SW480 (cell line): ENCODE measurements around the gene ST6GALNAC5.

Source experiments
- DNase-seq: peaks from one replicate; pipeline ENCODE4 v3.0.0-alpha.2; 2016; ENCODE audit warnings: low spot score

ST6GALNAC5 gene

DNA sequence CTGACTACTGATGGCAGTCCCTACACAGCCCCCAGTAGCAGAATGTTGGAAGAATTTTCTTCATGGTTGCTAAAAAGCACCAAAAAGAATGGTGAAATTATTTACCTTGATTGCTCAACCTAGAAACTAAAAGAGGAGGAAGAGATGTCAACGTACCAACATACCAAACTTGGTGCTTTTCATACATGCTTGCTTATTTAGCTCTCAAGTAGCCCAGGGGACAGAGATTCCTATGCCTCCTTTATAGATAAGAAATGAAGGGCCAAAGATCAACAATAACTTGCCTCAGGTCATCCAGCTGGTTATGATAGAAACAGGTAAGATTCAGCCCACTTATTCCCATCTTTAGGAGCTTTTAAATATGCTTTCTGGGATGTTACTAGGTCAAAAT lies 181.3 kb downstream of the ST6GALNAC5 start:
- DNase-seq = no peak

- no peak for DNase-seq
Observed at GRCh38 chr1:77051425-77051824, 184.1 kb downstream of the ST6GALNAC5 start.

DNA sequence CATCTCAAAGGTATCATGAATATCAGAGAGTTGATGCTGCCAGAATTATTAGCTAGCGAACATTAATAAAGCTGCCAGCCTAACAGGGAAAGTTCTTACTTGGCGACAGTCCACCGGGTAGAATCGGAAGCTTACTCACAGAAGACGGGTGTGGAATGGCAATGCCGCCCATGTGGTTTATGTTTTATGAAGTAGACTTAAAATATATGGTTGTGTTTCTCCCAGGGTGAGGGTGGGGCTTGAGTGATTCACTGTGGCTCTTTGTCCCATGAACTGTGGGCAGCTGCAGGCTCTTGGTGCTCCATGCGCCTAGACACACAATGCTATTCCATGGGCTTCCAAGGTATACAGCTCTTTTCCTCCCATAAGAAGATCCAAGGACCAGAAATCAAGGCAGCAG lies 189.2 kb downstream of the ST6GALNAC5 start:
- peak; percentile 63 for DNase-seq

GRCh38 chr1:77057994-77058585 lies 190.8 kb downstream of the ST6GALNAC5 start:
- DNase-seq = no peak

DNA sequence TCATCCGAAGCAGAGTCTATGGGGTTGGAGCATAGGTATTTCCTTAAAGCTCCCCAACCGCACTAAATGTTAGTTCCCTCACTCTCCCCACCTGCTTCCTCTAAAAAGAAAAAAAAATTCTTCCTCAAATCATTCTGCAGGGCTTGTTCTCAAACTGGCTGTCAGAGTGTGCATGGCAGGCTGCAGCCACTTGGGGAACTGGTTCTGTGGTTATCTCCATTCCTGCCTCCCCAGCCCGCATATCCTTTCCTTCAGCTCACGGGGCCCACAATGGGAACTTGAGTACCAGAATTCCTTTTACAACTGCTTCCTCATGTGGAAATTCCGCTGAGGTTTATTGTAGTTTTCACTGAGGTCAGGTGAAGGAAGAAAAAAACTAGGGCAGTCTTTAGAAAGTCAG lies 192.7 kb downstream of the ST6GALNAC5 start:
- no peak for DNase-seq

- DNase-seq = no peak
Observed at GRCh38 chr1:77061162-77061561, 193.9 kb downstream of the ST6GALNAC5 start.

GRCh38 chr1:77063118-77063517 lies 195.8 kb downstream of the ST6GALNAC5 start:
- DNase-seq = no peak

DNA sequence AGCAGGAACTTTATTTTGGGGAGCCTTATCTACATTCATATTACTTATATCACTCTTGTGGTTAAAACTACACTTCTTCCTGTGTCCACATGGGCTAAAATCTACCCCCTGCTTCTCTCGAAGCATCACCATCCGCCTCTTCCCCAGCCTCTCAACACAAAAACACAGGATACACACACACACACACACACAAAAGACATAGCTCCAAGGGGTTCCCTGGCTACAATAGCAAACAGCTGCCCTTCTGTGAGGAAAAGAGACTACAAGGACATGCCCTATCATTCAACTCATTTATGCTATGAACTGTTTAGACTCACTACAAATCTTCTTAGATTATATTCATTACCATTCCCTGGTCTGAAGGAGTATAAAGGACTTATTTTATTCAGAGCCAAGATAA lies 197.0 kb downstream of the ST6GALNAC5 start:
- no peak for DNase-seq

DNA sequence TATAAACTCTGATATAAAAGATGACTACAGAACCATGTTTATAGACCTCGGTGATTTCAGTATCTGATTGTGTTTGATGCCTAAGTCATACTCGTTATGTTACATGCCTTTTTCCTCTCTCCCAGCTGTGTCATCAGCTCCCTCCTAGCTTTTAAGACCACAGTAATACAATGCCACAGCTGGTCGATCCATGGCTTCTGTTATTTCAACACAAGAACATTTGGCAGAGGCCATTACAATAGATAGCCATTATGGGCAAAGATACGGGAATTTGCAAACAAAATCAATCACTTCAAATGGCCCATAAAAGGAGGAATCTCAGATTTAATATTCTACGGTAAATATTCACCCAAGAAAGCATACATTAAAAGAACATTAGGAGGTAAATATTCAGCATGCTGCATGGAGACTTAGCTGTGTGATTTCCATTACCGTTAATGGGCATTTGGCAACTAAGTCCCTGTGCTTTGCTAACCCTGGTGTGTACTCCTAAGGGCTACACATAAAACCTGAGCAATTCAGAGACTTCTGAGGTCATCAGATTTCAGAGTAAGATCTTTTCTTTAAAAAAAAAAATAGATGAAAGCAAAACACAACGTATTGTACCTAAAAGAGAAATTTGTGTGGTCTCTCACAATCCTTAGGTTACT lies 198.5 kb downstream of the ST6GALNAC5 start:
- no peak for DNase-seq

GRCh38 chr1:77068013-77068412 lies 200.7 kb downstream of the ST6GALNAC5 start:
- peak; percentile 43 for DNase-seq

- no peak for DNase-seq
Observed at GRCh38 chr1:77076759-77077158, 209.5 kb downstream of the ST6GALNAC5 start.

GRCh38 chr1:77081834-77082233 lies 214.6 kb downstream of the ST6GALNAC5 start:
- no peak for DNase-seq

DNA sequence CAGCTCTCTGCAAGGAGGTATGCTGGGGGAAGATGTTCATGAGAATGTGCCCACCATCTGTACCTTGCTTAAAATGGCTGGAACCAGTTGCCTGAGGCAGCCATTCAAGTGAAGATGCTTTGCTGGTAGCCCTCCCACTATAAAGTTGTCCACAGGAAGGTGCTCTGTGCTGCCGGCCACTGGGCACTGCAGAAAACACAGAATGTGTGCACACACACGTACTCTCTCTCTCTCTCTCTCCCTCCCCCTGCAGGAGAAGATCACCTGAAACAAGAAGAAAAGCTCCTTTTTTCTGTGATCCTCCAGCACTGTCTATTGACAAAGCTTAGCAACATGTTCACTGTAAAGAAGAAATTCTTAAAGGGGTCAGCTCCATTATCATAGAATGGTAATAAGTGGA lies 217.2 kb downstream of the ST6GALNAC5 start:
- no peak for DNase-seq

GRCh38 chr1:77085109-77085508 lies 217.8 kb downstream of the ST6GALNAC5 start:
- no peak for DNase-seq

GRCh38 chr1:77089756-77090155 lies 222.5 kb downstream of the ST6GALNAC5 start:
- no peak for DNase-seq

- no peak for DNase-seq
Observed at GRCh38 chr1:77095236-77095635, 228.0 kb downstream of the ST6GALNAC5 start.

DNA sequence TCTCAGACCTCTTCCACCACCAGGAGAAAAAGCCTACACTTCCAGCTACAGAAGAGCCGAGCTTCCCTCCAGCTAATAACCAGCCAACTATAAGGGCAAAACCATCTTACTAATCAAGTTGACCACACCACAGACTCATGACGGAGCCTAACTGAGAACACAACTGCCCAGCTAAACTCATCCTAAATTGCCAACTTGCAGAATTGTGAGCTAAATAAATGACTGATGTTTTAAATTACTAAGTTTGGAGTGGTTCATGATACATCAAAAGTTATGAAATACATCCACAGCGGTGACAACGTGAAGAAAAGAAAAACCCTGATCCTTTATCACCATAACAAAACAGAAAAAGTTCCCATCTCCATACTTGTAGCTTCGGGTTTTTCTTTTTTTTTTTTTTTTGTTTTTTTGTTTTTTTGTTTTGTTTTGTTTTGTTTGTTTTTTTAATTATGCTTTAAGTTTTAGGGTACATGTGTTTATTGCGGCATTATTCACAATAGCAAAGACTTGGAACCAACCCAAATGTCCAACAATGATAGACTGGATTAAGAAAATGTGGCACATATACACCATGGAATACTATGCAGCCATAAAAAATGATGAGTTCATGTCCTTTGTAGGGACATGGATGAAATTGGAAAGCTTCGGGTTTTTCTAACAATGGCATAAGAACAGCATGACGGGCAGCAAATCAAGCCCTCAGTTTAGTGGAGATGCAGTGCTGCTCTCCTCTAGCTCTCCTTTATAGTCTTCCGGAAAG lies 229.4 kb downstream of the ST6GALNAC5 start:
- DNase-seq = no peak

DNA sequence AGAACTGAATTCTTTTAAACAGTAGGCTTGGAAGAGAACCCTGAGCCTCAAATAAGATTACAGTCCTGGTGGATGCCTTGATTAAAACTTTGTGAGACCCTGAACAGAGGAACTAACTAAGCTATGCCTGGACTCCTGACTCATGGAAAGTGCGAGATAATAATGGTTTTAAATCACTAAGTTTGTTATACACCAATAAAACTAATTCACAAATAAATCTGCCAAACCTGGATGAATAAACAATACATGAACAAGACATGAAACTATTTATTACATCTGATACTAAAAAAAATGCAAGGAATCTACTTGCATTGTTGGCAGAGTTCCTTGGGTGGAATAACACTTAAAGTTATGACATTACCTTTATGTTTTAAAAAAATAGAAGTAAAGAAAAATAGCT lies 233.6 kb downstream of the ST6GALNAC5 start:
- no peak for DNase-seq

DNA sequence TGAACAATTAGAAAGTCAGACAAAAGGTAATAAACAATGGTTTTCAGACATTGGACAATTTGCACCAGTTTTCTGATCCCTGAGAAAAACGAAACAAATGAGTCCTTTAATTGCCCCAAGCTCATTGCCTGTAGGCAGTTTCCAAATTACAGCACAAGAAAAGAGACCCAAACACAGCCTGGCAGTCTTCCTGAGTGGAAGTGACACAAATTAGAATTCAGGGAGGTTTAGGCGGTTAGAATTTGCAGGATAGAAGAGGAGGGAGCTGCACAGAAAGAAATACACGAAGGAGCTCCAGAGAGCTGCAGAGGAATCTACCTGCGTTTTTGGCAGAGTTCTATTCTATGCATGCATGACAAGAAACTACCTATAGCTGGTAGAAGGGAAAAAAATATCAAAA lies 236.2 kb downstream of the ST6GALNAC5 start:
- no peak for DNase-seq

DNA sequence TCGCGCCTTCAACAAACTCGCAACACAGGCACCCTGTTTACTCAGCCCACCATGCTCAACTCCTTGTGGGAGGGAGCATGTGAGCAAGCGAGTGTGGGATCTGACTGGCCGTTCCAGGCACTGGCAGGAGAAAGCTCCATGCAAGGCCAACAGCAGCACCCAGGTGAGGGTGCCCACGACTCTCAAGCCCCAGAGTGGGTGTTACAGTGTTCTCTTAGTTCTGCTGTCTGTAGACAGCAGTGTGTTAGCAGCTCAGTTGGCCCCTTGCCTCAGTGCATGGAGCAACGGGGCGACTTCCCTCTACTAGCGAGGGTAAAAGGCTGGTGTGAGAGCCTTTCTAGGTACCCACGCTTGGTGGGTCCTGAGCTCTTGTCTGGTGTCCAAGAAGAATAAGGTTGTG lies 237.4 kb downstream of the ST6GALNAC5 start:
- no peak for DNase-seq
